NCI-H226 (cell line): ENCODE data around the gene MACROD1.
A peak's percentile ranks its signal among the peaks of the same experiment; 100 is the strongest.
"Not testable (repeated sequence)": the region's sequence is repeated elsewhere in the genome, so short reads cannot be mapped to it uniquely, and the experiment has no call there.

Experiments
- DNase-seq: peaks from one replicate; pipeline ENCODE4 v3.0.0-alpha.2; 2015

MACROD1 gene

GRCh38 chr11:63991558-63991957 is 174.4 kb downstream of the MACROD1 start:
- DNase-seq: no peak

- no peak for DNase-seq
Measured at GRCh38 chr11:63986932-63987513, 178.9 kb downstream of the MACROD1 start.

DNA sequence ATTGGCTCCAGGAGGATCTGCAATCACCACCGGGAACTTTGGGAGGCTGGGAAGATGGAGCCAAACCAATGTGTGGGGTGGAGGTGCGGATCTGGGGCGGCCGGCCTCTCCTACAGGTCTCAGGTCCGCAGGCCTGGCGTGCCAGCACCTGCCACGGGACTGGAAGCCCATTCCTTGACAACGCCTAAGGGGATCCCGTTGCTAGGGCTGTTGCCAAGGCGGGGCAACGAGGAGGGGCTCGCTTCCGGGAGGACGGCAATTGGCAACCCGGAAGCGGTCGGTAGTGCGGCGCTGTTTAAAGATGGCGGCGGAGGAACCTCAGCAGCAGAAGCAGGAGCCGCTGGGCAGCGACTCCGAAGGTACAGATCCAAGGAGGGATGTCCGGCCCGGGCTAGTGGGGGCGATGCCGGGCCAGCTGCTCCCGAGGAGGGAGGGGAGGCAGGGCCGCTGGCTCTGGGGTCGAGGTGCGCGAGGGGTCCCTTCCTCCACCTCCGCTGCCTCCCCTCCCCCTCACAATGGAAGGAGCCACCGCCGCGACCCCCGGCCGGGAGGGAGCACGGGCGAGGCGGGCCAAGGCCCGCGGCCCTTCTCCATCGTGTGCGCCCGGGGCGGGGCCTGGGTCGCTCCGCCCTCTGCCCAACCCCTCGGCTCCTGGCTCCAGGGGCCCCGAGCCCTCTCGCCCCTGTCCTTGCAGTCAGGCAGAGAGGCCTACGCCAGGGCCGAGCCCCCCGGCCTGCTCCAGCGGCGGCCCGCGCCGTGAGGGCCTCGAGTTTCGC is 179.6 kb downstream of the MACROD1 start, which contains the start of gene OTUB1:
OTUB1 (plus strand) TSS at position 283 of the 776 bp plus-strand sequence; CDS start at position 302, 19 bp downstream.
- DNase-seq: peak; percentile 92

DNA sequence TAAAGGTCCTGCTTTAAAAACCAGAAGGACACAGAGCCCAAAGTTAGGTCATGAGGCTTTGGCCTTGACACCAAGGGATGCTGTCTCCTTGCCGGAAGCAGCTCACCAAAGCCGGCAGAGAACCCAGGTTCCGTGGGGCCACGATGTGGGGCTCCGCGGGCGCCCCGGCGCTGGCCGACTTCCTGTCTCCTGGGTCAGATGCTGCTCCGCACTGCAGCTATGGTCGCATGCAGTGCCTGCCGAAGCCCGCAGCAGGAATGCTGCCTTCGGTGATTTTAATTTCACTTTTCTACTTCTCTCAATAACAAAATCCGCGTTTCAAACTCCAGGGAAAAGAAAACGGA is 180.1 kb downstream of the MACROD1 start:
- DNase-seq: no peak

DNA sequence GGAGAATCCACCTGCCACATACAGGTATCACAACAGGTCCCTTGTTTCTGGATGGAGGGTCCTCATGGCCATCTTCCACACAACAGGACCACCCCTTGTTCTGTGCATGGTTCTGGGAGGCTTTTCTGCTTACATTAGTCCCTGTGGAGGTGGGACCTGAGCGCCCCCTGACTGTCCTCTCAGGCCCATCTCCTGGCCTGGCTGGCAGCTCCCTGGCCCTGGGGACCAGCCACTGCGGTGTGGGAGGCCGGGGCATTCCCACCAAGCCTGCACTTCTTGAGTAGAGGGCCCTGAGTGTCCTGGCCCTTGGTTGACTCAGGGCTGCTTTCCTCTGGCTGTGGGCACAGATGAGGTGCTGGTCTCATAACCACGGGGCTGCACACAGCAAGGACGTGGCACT is 186.5 kb downstream of the MACROD1 start:
- no peak for DNase-seq

DNA sequence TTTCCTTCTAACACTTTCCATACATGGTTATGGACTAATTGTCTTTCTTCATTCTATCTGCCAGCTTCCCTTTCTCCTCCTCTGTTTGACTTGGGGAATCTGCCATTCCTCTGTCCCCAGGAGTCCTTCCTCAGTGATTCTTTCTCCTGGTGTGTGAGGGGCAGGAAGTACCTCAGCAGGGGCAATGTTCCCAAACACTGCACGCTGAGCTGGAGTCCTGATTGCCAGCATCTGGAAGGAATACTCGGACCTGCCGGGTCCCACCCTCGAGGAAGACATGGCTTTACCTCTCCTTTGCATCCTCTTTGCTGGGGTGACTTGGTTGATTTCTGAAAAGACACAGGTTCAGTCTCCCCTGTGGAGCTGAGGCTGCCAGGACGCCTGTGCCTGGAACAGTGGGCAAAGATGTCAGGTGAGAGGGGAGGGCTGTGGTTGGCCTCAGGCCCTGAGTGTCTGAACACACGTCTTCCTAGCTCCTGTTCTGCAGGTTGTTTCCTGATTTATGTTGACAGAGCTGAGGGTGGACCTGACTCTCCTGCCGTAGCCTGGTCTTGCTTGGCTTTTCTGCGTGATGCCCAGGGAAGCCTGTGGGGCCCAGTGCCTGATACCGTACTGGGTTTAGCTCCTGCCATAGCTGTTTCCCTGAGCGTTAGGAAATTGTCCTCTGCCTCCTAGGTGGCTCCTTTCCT is 187.2 kb downstream of the MACROD1 start:
- no peak for DNase-seq

- peak; percentile 100 for DNase-seq
Measured at GRCh38 chr11:63974259-63975143, 191.4 kb downstream of the MACROD1 start, which contains the start of gene COX8A. TSS of gene COX8A (plus strand) at chr11:63974620. CDS start at chr11:63974681, 61 bp downstream.

DNA sequence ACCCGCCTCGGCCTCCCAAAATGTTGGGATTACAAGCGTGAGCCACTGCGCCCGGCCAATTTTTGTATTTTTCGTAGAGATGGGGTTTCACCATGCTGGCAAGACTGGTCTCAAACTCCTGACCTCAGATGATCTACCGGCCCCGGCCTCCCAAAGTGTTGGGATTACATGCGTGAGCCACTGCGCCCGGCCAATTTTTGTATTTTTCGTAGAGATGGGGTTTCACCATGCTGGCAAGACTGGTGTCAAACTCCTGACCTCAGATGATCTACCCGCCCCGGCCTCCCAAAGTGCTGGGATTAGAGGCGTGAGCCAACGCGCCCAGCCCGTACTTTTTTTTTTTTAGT is 192.0 kb downstream of the MACROD1 start:
- DNase-seq: not testable (repeated sequence)

DNA sequence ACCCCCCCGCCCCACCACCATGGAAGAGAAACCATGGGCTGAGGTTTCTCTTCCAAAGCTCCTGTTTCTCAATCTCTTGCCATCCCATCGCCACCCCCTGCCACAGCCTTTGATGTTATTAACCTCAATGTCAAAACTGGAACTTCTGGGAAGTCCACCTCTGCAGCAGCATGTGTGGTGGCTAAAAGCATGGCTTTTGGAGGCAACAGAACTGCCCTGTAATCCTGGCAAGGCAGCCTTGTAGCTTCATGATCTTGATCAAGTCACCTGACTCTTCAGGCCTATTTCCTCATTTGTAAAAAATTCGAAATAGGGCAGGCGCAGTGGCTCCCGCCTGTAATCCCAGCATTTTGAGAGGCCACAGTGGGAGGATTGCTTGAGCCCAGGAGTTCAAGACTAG is 195.0 kb downstream of the MACROD1 start:
- no peak for DNase-seq

- DNase-seq: no peak
Measured at GRCh38 chr11:63969461-63969860, 196.5 kb downstream of the MACROD1 start.

GRCh38 chr11:63966444-63966843 is 199.5 kb downstream of the MACROD1 start:
- no peak for DNase-seq

DNA sequence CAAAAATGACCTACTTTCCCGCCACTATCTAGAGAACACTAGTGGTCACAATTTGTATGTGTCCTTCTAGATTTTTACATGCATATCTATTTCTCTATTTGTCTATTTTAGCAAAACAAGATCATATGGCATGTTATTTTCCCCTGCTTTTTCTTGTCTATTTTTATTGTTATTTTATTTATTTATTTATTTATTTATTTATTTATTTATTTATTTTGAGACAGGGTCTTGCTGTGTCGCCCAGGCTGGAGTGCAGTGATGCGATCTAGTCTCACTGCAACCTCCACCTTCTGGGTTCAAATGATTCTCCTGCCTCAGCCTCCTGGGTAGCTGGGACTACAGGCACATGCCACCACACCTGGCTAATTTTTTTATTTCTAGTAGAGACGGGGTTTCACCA is 202.0 kb downstream of the MACROD1 start:
- not testable (repeated sequence) for DNase-seq

DNA sequence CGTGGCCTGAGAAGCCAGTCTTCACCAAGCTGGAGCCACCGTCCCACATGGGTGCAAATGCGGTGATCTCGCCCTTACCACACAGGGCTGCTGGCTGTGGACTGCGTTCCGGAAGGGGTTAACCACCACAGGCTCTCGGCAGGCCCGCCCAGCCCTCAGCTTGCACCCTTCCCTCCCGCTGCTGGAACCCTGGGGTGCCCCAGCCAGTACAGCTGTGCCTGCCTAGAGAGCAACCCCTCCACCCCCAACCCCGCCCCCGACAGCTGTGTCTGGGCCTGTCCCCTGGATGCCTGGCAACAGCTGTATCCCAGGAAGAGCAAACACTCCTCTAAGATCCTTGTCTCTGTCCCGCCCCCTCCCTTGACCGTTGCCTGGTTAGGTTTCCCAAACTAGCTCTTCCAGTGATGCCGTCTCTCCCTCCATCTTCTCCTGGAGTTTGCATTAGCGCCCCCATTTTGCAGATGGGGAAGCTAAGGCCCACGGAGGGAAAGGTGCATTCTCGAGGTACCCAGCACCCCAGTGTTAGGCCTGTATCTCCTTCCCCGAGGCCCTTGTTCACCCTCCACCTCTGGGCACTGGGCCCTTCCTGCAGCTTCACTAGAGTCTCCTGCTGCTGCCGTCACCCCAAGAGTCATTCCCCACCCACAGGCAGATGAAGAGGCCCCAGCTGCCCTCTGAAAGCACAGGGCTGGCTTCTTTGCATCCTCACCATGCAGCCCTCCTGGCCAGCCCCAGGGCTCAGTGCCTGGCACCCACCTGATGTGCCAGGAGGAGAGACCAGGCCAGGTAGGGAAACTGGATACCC is 204.1 kb downstream of the MACROD1 start:
- no peak for DNase-seq

DNA sequence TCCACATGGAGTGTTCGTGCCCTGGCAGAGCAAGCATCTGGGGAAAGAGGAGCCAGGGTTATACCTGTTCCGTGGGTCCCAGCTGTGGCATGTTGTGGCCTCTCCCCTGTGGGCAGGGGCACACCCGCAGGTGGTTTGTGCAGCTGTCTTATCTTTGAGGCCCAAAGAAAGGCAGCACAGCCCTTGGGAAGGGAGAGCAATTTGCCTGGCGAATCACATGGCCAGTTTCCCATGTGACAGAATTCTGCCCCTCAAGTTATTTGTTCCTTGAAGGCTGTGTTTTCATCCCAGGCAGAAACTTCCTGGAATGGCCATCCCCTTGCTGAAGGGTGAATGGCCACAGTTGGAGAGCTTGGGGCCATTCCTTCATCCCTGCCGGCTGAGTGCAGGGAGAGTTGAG is 207.9 kb downstream of the MACROD1 start:
- no peak for DNase-seq

GRCh38 chr11:63952570-63952969 is 213.3 kb downstream of the MACROD1 start:
- DNase-seq: no peak

GRCh38 chr11:63951779-63952536 is 214.0 kb downstream of the MACROD1 start:
- DNase-seq: no peak
